Measurements from ENCODE around the gene STON1. TPM values are rescaled to one million over a fixed set of nuclear protein-coding genes. Genes with fewer than 3 reads are reported as not detected.

Gene STON1, protein sequence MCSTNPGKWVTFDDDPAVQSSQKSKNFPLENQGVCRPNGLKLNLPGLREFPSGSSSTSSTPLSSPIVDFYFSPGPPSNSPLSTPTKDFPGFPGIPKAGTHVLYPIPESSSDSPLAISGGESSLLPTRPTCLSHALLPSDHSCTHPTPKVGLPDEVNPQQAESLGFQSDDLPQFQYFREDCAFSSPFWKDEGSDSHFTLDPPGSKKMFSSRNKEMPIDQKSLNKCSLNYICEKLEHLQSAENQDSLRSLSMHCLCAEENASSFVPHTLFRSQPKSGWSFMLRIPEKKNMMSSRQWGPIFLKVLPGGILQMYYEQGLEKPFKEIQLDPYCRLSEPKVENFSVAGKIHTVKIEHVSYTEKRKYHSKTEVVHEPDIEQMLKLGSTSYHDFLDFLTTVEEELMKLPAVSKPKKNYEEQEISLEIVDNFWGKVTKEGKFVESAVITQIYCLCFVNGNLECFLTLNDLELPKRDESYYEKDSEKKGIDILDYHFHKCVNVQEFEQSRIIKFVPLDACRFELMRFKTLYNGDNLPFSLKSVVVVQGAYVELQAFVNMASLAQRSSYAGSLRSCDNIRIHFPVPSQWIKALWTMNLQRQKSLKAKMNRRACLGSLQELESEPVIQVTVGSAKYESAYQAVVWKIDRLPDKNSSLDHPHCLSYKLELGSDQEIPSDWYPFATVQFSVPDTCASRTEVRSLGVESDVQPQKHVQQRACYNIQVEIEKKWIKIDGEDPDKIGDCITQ
- 1 to 10 TPM; 2.4 to 3.5 TPM for total RNA-seq

DNA sequence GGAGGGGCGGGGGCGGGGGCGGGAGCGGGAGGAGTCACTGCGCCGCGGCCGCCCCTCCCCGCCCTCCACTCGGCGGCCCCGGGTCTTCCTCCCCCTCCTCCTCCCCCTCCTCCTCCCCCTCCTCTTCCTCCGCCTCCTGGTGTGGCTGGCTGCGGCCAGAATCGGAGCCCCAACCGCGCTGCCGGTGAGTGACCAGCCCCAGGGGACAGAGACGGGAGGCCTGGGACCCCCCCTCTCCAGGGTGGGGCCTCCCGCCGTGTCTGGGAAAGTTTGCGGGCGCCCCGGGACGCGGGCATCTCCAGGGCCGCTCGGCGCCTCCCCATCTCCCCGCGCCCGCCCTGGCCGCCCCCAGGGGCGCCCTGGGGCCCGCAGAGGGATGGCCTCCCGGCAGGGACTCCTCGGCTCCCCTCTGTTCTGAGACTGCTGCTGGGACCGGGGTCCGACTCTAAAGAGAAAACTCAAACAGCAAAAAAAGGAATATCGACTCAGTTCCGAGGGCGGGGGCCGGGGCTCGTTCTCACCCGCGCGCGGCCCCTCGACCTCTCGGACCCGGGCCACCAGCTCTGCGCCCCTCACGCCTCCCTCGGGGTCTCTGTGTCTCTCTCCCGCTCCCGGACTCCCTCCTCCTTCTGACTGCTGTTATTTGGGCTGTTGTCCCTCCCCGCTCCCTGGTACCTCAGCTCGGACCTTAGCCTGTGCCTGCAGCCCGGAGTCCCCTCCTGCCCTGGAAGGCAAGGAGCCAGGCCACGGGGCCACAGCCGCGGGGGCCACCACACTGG, at the start of gene STON1:
Gene STON1 (plus strand): TSS at position 122 of the 779 bp plus-strand sequence. CDS start 50,480 bp downstream, outside the sequence.
- Mint-ChIP-seq H3K36me3 (peaks cover 7% of the 10 kb centered on the region), H3K9me3 (ENCODE audit: low read depth) (no peaks in the 10 kb centered on the region), H3K4me3 (peak within 1 kb of the TSS; percentile 69), H3K27me3 (peaks cover 5% of the 10 kb centered on the region), H3K4me1 (peaks cover 10% of the 10 kb centered on the region), H3K27ac (no peak within 1 kb of the TSS)
- ATAC-seq = peak; percentile 74
- DNase-seq = peak; percentile 42
- CTCF ChIA-PET = no interaction called here

DNA sequence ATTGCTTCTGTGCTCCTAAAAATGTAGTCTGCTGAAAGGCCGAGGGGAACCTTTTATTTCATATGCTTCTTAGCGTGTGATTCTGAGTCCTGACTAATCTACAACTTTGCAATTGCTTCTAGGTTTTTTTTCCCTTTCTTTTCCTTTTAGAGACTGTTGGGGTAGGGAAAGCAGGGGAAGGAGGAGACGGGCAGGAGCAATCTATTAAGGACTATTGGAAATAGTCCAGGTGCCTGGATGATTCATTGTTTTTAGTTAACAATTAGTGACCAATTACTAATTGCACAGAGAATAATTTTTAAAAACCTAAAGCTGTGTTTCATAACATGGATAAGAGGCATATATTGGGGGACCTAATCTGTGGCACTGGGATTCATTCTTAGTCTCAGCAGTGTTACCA, 49.4 kb upstream of the STON1 start:
- Mint-ChIP-seq H3K36me3 (peaks cover 65% of the 10 kb centered on the region), H3K4me3 (no peak overlapping the region), H3K4me1 (peaks cover 1% of the 10 kb centered on the region), H3K27ac (no peak overlapping the region), H3K27me3 (no peaks in the 10 kb centered on the region), H3K9me3 (ENCODE audit: low read depth) (no peaks in the 10 kb centered on the region)
- CTCF ChIA-PET = interaction anchor here (1.2 kb wide), 1 partner anchor 11 kb away, joined by 3 read pairs; no protein-coding TSS in a partner anchor
- DNase-seq = no peak
- ATAC-seq = no peak

DNA sequence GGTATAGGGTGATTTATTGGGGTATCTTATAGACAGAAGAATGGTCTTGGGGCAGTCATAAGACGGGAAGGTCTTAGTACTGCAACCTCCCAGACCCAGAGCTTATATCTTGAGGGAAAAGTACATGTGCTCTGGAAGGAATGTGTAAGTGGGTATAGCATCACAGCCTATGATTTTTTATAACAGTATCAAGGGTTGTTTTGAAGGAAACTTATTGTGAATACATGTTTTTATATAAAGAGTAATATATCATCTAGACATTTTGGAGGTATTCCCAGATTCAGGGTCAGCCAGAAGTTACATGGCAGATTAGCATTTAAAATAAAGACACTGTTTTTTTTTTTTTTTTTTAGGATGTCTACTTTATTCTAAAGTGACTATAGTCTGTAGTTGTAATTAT, 47.6 kb upstream of the STON1 start:
- CTCF ChIA-PET = no interaction called here
- Mint-ChIP-seq H3K36me3 (peaks cover 57% of the 10 kb centered on the region), H3K27ac (no peak overlapping the region), H3K4me3 (no peak overlapping the region), H3K4me1 (peaks cover 1% of the 10 kb centered on the region), H3K9me3 (ENCODE audit: low read depth) (no peaks in the 10 kb centered on the region), H3K27me3 (no peaks in the 10 kb centered on the region)
- no peak for ATAC-seq
- no peak for DNase-seq

DNA sequence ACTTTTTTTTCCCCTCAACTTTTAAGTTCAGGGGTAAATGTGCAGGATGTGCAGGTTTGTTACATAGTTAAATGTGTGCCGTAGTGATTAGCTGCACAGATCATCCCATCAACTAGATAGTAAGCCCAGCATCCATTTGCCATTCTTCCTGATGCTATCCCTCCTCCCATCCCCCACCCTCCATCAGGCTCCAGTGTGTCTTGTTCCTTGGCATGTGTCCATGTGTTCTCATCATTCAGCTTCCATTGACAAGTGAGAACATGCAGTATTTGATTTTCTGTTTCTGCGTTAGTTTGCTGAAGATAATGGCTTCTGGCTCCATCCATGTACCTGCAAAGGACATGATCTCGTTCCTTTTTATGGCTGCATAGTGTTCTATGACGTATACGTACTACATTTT, 47.2 kb upstream of the STON1 start:
- no peak for DNase-seq
- H3K27me3 Mint-ChIP-seq = no peaks in the 10 kb centered on the region

DNA sequence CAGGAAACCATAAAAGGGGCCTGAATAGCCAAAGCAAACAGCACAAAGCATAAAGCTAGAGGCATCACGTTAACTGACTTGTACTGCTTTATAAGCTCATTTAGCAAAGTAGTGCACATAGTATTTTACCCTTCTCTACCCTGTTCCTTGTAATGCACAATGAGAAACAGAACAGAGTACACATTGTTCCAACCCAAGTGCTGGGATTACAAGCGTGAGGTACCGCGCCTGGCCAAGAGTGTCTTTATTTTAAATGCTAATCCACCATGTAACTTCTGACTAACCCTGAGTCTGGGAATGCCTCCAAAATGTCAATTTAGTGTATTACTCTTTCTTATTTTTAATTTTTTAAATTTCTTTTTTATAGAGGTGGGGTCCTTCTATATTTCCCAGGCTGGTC, 46.4 kb upstream of the STON1 start:
- Mint-ChIP-seq H3K4me3 (no peak overlapping the region), H3K27ac (no peak overlapping the region), H3K4me1 (peaks cover 1% of the 10 kb centered on the region), H3K9me3 (ENCODE audit: low read depth) (no peaks in the 10 kb centered on the region), H3K27me3 (no peaks in the 10 kb centered on the region), H3K36me3 (peaks cover 56% of the 10 kb centered on the region)
- CTCF ChIA-PET = no interaction called here
- DNase-seq = no peak
- ATAC-seq = no peak

More for the DNA sequence above, 47.2 kb upstream of the STON1 start:
- ATAC-seq = no peak
- Mint-ChIP-seq H3K36me3 (peaks cover 55% of the 10 kb centered on the region), H3K27ac (no peak overlapping the region), H3K4me1 (peaks cover 1% of the 10 kb centered on the region), H3K4me3 (no peak overlapping the region), H3K9me3 (ENCODE audit: low read depth) (no peaks in the 10 kb centered on the region)
- CTCF ChIA-PET = no interaction called here

DNA sequence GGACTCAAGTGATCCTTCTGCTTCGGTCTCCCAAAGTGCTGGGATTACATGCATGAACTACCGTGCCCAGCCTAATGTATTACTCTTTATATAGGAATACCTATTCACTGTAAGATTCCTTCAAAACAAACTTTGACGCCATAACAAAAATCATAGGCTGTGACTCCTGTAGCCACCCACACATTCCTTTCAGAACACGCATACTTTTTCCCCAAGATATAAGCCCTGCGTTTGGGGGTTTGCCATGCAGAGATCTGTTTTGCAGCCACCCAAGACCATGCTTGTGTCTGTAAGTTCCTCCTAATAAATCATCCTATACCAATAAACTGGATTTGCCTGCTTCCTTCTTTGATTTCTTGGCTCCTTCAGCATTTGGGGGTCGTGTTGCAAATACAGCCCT, 46.0 kb upstream of the STON1 start:
- ATAC-seq = no peak
- Mint-ChIP-seq H3K4me3 (no peak overlapping the region), H3K4me1 (peaks cover 1% of the 10 kb centered on the region), H3K27me3 (no peaks in the 10 kb centered on the region), H3K27ac (no peak overlapping the region), H3K9me3 (ENCODE audit: low read depth) (no peaks in the 10 kb centered on the region), H3K36me3 (peaks cover 55% of the 10 kb centered on the region)
- CTCF ChIA-PET = no interaction called here
- DNase-seq = no peak

DNA sequence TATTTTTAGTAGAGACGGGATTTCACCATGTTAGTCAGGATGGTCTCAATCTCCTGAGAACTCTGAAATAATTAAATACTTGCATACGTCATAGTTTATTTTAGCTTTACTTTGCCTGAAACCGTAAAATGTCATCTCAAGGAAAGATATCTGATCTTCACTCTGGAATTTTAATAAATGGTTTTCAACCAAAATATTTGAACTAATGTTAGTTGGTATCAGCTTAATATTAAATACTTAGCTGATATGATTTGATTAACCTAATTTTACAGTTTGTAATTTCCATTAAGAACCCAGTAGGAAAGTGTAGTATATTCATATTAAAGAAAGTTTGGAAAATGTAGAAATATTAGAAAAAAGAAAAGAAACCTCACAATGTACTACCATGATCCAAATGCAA, 41.4 kb upstream of the STON1 start:
- H3K4me3 Mint-ChIP-seq = no peak overlapping the region
- no peak overlapping the region for H3K27ac Mint-ChIP-seq
- CTCF ChIA-PET = interaction anchor here (1.3 kb wide), 1 partner anchor 16 kb away, joined by 3 read pairs; no protein-coding TSS in a partner anchor
- H3K9me3 Mint-ChIP-seq (ENCODE audit: low read depth) = no peaks in the 10 kb centered on the region
- H3K36me3 Mint-ChIP-seq = peaks cover 37% of the 10 kb centered on the region
- ATAC-seq = no peak
- DNase-seq = no peak
- no peaks in the 10 kb centered on the region for H3K4me1 Mint-ChIP-seq
- no peaks in the 10 kb centered on the region for H3K27me3 Mint-ChIP-seq

DNA sequence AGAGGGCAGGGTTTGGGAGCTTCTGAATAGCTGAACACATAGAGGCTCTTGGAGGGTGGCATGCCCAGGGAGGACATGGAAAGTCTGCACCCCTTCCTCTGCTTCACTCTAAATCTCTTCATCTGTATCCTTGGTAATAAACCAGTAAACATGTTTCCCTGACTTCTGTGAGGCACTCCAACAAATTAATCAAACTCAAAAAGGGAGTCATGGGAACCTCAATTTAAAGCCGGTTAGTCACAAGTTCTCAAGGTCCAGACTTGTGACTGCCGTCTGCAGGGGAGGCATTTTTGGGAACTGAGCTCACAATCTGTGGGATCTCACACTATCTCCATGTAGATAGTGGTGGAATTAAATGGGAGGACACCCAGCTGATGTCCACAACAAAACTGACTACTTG, 33.1 kb upstream of the STON1 start:
- CTCF ChIA-PET = no interaction called here
- Mint-ChIP-seq H3K27me3 (no peaks in the 10 kb centered on the region), H3K4me3 (no peak overlapping the region), H3K27ac (no peak overlapping the region), H3K9me3 (ENCODE audit: low read depth) (no peaks in the 10 kb centered on the region), H3K4me1 (no peaks in the 10 kb centered on the region), H3K36me3 (peaks cover 57% of the 10 kb centered on the region)
- no peak for DNase-seq
- no peak for ATAC-seq

DNA sequence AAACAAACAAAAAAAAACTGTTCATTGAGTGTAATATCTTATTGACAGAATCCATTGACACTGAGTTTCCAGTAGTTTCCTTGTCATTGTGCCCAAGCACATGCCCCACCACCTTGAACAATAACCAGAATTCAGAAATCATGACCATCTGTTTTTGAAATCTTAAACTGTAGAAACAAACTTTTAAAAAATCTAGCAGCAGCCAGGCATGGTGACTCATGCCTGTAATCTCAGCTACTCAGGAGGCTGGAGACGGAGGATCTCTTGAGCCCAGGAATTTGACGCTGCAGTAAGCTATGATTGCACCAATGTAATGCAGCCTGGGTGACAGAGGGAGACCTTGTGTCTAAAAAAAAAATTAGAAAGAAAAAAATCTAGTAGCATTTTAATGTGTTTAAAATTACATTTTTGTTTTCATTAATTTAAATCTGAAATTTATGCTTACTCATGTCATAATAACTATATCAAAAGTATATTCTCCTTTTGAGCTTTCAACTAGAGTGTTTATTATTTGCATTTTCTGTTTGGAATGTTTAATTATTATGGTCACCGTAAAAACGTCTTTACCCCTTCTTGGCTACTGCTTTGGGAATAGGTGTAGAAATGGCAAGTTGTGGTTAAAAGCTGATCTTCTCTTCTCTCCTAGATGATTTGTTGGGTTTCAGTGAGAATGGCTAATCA, 25.2 kb upstream of the STON1 start:
- DNase-seq (no peak), ATAC-seq (no peak)
- CTCF ChIA-PET = interaction anchor here (0.9 kb wide), 1 partner anchor 16 kb away, joined by 3 read pairs; no protein-coding TSS in a partner anchor
- Mint-ChIP-seq H3K27me3 (no peaks in the 10 kb centered on the region), H3K36me3 (peaks cover 51% of the 10 kb centered on the region), H3K4me3 (no peak overlapping the region), H3K27ac (no peak overlapping the region), H3K4me1 (peaks cover 15% of the 10 kb centered on the region), H3K9me3 (ENCODE audit: low read depth) (no peaks in the 10 kb centered on the region)

DNA sequence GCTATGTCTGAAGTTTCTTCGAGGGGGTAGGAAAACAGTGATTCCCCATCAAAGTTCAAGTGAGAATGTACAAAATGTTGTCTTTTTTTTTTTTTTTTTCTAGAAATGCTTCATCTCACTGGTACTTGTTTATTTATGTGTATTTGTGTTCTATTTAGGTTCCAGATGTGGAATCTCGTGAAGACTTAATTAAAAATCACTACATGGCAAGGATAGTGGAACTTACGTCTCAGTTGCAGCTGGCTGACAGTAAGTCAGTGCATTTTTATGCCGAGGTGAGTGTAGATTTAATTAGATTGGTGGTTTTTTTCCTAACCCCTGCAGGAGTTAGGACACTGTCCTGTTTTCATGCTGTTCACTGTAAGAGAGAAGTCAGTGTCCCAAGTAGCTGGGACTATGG, 22.8 kb upstream of the STON1 start:
- H3K36me3 Mint-ChIP-seq = peaks cover 45% of the 10 kb centered on the region
- no peaks in the 10 kb centered on the region for H3K27me3 Mint-ChIP-seq
- H3K27ac Mint-ChIP-seq = peak overlapping the region; percentile 49
- no peak overlapping the region for H3K4me3 Mint-ChIP-seq
- DNase-seq (no peak), ATAC-seq (no peak)
- no peaks in the 10 kb centered on the region for H3K9me3 Mint-ChIP-seq (ENCODE audit: low read depth)
- CTCF ChIA-PET = interaction anchor here (0.7 kb wide), 1 partner anchor 649 kb away, joined by 3 read pairs; no protein-coding TSS in a partner anchor
- peaks cover 17% of the 10 kb centered on the region for H3K4me1 Mint-ChIP-seq

DNA sequence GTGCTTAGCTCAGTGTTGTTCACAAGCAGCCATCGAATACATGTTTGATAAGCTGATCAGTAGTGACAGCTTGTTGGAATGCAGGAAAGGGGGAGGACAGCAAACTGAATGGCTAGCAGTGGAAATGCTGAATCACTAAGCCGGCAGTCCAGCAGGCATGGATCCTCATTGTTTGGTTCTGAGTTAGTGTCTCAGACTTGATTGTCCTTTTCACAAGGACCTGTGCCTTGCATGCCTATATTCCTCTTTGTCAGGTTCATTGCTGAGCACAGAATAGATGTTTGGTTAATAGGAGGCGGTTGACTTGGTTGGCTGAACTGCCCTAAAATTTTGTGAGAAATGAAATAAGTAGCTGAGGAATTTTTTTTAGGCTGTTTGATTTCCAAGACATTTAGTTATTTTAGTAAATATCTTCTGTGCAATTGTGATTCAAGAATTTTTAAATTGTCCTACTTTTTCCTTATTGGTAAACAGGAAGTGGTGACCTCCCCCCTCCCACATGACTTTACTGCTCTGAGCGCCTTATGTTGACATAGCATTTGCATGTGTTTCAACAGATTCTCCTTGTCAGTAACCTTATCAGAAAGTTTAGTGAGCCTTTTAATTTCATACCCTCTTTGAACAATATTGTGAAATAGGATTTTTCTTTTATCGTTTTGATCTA, 21.4 kb upstream of the STON1 start:
- CTCF ChIA-PET = interaction anchor here (0.7 to 1.3 kb wide), 2 partner anchors 80 to 741 kb away, joined by 3 read pairs; no protein-coding TSS in a partner anchor
- DNase-seq (no peak), ATAC-seq (no peak)
- peak overlapping the region; percentile 66 for H3K27ac Mint-ChIP-seq
- H3K27me3 Mint-ChIP-seq = no peaks in the 10 kb centered on the region
- H3K9me3 Mint-ChIP-seq (ENCODE audit: low read depth) = no peaks in the 10 kb centered on the region
- peaks cover 53% of the 10 kb centered on the region for H3K36me3 Mint-ChIP-seq
- H3K4me1 Mint-ChIP-seq = peaks cover 17% of the 10 kb centered on the region
- H3K4me3 Mint-ChIP-seq = no peak overlapping the region

DNA sequence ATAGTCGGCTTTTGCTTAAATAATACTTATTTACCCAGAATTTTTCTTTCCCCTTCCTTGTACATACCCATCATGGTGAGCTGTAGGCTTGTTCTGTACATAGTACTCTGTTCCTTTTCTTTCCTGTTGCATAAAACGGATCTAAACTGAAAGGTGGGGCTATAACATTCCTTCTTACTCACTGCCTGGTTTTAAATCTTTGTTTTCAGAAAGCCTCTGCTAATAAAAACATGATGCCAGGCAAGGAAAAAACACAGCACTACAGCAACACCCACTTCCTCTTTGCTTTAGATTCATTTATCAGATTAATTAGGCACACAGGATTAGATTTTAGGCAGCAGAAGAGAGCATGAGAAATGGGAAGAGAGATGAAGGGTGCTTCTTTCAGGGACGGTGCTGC, 19.6 kb upstream of the STON1 start:
- peaks cover 46% of the 10 kb centered on the region for H3K36me3 Mint-ChIP-seq
- CTCF ChIA-PET = interaction anchor here (1.3 kb wide), 1 partner anchor 79 kb away, joined by 3 read pairs; no protein-coding TSS in a partner anchor

More for the DNA sequence above, 19.6 kb upstream of the STON1 start:
- no peaks in the 10 kb centered on the region for H3K9me3 Mint-ChIP-seq (ENCODE audit: low read depth)
- H3K4me3 Mint-ChIP-seq = no peak overlapping the region
- H3K27me3 Mint-ChIP-seq = no peaks in the 10 kb centered on the region
- no peak for DNase-seq
- no peak for ATAC-seq
- peak overlapping the region; percentile 26 for H3K27ac Mint-ChIP-seq
- peaks cover 17% of the 10 kb centered on the region for H3K4me1 Mint-ChIP-seq

Measured in activated CD8-positive, alpha-beta memory T cell treated with anti-CD3 and anti-CD28 coated beads, Interleukin-2, amount 10 ng/mL, durations not matched to agents 7 days and 5 days (primary cell).